ENCODE results near the gene PTHLH.

PTHLH gene

GRCh38 chr12:28012333-28012918 is 39.9 kb upstream of the PTHLH start:
- no peak for DNase-seq (ENCODE audit: low read depth)
- no peak overlapping the region for H3K4me3 ChIP-seq (ENCODE audit: low read depth, low read length)
- no peak for TF ChIP-seq CTCF (IDR thresholded peaks at IDR 0.05; ENCODE audit: insufficient read depth, low read depth, low read length, missing control alignments)

- no peak overlapping the region for H3K4me3 ChIP-seq (ENCODE audit: low read depth, low read length)
- DNase-seq (ENCODE audit: low read depth) = no peak
- no peak for TF ChIP-seq CTCF (IDR thresholded peaks at IDR 0.05; ENCODE audit: insufficient read depth, low read depth, low read length, missing control alignments)
Observed at GRCh38 chr12:28010036-28010435, 37.5 kb upstream of the PTHLH start.

- TF ChIP-seq CTCF (IDR thresholded peaks at IDR 0.05; ENCODE audit: insufficient read depth, low read depth, low read length, missing control alignments) = no peak
- no peak for DNase-seq (ENCODE audit: low read depth)
- H3K4me3 ChIP-seq (ENCODE audit: low read depth, low read length) = no peak overlapping the region
Observed at GRCh38 chr12:27999970-28000369, 27.4 kb upstream of the PTHLH start.

- no peak overlapping the region for H3K4me3 ChIP-seq (ENCODE audit: low read depth, low read length)
- DNase-seq (ENCODE audit: low read depth) = no peak
- TF ChIP-seq CTCF (IDR thresholded peaks at IDR 0.05; ENCODE audit: insufficient read depth, low read depth, low read length, missing control alignments) = no peak
Observed at GRCh38 chr12:27999521-27999920, 27.0 kb upstream of the PTHLH start.

GRCh38 chr12:27998658-27999057 is 26.1 kb upstream of the PTHLH start:
- DNase-seq (ENCODE audit: low read depth) = no peak
- no peak overlapping the region for H3K4me3 ChIP-seq (ENCODE audit: low read depth, low read length)
- no peak for TF ChIP-seq CTCF (IDR thresholded peaks at IDR 0.05; ENCODE audit: insufficient read depth, low read depth, low read length, missing control alignments)

GRCh38 chr12:27998170-27998569 is 25.6 kb upstream of the PTHLH start:
- no peak for TF ChIP-seq CTCF (IDR thresholded peaks at IDR 0.05; ENCODE audit: insufficient read depth, low read depth, low read length, missing control alignments)
- H3K4me3 ChIP-seq (ENCODE audit: low read depth, low read length) = no peak overlapping the region
- no peak for DNase-seq (ENCODE audit: low read depth)

- TF ChIP-seq CTCF (IDR thresholded peaks at IDR 0.05; ENCODE audit: insufficient read depth, low read depth, low read length, missing control alignments) = no peak
- no peak overlapping the region for H3K4me3 ChIP-seq (ENCODE audit: low read depth, low read length)
- no peak for DNase-seq (ENCODE audit: low read depth)
Observed at GRCh38 chr12:27996761-27997160, 24.2 kb upstream of the PTHLH start.

Data from GM12865 (cell line).